SKM-1 (cell line): Measurements from ENCODE around the gene RIMS4.
"Not testable (repeated sequence)": the region's sequence is repeated elsewhere in the genome, so short reads cannot be mapped to it uniquely, and the experiment has no call there.

Experiments used
- DNase-seq: peaks from one replicate; lab custom pipeline; 2025; ENCODE audit not compliant: unreplicated experiment; lab: John Stamatoyannopoulos, UW

The RIMS4 gene

DNA sequence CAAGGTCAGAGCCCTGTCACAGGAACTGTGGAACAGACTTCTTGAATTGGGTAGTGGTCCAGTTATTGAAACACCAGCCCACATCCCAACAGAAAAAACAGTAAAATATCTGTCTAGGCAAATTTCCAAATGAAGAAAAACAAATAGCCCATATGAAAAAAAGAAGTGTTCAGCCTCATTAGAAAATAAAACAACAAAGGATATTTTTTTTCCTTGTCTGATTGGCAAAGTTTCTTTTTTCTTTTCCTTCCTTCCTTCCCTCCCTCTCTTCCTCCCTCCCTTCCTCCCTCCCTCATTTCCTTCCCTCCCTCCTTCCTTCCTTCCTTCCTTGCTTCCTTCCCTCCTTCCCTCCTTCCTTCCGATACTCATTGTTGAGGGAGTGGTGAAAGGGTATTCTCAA is 20.6 kb upstream of the RIMS4 start:
- DNase-seq, result no peak

DNA sequence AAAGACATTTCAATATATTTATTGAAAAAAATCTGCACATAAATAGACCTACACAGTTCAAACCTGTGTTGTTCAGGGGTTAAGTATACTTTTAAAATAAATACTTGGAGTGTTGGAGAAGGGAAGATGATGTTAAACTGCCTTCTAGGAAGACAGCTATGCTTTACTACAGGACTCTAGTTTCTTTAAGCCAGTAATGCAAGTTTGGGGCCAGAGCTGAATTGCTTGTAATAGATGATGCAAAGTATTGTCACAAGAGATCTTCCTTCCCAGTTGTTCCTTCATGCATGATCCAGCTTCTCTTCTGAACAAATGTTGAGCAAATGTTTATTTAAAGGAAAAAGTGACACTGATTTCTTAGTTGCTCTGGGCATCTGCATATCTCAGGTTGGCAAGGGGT is 20.2 kb upstream of the RIMS4 start:
- no peak for DNase-seq

DNA sequence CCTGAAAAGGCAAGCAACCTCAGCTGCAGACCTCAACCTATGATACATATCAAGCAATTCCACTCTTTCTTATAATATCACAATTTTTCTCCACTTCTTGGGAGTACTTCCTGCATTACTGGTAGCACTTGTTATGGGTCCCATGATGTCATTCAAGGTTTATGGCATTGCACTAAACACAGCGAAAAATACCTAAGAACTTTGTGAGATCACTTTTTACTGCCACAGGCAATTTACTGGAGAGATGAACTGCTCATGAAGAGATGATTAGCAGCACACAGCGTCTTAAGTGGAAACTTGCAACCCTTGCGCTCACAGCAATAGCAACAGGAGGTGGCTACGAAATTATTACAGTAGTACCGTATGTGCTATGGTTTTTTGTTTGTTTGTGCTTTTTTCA is 19.3 kb upstream of the RIMS4 start:
- no peak for DNase-seq

DNA sequence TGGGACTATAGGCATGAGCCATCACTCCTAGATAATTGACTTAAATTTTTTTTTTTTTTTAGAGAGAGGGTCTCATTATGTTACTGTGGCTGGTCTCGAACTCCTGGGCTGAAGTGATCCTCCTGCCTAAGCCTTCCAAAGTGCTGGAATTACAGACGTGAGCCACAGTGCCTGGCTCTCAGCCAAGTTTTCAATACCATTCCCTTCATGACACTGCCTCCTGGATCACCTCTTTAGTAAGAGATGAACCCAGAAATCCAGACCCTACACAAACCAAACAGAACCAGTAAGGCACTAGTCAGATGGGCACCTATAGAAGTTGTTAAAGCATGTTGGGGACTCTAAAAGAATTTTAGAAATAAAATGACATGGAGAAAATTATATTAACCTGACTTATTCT is 18.3 kb upstream of the RIMS4 start:
- DNase-seq, result no peak

DNA sequence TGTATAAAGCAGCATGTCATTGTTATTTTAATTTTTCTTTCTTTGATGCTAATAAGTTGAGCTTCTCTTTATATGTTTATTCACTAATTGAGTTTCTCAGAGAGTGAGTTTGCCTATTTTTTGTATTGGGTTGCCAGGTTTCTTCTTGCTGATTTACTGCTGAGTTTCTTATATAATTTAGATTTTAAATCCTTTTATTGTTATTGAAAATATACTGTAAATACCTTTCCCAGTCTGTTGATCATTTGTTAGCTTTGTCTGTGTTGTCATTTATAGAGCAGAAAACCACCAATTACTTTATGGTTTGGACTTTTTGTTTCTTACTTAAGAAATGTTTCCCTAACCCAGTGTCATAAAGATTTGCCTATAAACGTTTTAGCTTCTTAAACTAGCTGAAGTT is 17.1 kb upstream of the RIMS4 start:
- no peak for DNase-seq

- not testable (repeated sequence) for DNase-seq
These were observed 11.2 kb upstream of the RIMS4 start for GRCh38 chr20:44821576-44821975.

- no peak for DNase-seq
These were observed 9.6 kb upstream of the RIMS4 start for GRCh38 chr20:44819936-44820335.

DNA sequence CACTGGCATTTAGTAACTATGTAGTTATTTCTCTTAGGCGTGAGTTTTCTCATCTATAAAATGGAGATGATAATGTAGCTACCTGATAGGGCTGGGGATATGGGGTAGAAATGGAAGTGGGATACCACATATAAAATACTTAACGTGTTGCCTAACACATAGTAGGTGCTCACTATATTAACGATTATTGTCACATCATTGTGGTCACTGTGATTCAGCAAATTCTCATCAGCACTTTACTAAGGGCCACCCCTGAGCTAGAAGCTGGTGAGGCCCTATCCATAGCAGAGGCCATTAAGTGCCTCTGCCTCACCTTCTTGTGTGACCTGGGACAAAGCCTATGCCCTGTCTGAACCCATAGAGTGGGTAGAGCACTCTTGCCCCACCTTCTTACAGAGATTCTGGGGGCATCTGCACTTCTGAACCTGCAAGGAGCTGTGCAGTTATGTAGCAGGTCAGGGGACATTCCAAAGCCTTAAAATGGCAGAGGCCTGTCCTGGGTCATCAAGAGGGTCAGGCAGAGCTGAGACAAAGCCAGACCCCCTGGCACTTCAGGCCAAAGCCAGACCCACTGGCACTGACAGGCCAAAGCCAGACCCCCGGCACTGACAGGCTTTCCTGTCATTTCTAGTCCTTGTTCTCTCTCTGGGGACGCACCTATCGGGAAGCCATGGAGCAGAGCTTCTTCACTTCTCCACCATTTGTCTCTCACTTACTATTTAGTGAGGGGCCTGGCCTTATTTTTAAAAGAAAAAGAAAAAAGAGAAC is 7.0 kb upstream of the RIMS4 start:
- no peak for DNase-seq

GRCh38 chr20:44814937-44815336 is 4.6 kb upstream of the RIMS4 start:
- no peak for DNase-seq

GRCh38 chr20:44811150-44811685 is 872 bp upstream of the RIMS4 start:
- no peak for DNase-seq

DNA sequence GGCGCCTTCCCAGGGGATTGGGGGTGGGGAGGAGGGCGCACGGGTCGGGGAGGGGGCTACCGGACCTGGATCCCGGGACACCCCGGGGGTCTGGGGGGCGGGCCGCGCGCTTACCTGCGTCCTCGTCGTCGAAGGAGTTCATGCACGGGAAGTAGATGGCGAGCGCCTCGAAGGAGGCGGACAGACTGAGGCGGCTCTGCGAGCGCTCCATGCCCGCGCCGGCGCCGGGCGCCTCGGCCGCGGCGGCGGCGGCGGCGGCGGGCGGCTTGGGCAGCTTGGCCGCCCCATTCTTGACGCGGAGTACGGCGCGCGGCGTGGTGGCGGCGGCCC is 320 bp downstream of the RIMS4 start:
- DNase-seq, result no peak

GRCh38 chr20:44809380-44810060 is 826 bp downstream of the RIMS4 start:
- DNase-seq, result no peak

DNA sequence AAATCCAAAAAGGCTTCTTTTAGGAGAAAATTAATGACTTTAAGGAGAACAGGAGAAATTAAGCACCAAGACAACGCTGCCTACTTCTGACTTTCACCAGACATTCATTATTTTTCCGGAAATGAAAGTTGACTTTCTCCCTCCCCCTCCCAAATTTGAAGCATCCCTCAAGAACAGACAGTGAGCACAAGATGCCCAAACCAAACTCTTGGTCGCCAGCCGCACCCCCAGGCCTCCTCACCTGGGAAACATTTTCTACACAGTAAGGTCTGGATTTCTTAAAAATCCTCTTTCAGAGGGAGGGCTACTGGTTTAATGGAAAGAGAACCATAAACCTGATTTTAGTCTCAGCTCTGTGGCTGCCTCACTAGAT is 2.7 kb downstream of the RIMS4 start:
- no peak for DNase-seq

DNA sequence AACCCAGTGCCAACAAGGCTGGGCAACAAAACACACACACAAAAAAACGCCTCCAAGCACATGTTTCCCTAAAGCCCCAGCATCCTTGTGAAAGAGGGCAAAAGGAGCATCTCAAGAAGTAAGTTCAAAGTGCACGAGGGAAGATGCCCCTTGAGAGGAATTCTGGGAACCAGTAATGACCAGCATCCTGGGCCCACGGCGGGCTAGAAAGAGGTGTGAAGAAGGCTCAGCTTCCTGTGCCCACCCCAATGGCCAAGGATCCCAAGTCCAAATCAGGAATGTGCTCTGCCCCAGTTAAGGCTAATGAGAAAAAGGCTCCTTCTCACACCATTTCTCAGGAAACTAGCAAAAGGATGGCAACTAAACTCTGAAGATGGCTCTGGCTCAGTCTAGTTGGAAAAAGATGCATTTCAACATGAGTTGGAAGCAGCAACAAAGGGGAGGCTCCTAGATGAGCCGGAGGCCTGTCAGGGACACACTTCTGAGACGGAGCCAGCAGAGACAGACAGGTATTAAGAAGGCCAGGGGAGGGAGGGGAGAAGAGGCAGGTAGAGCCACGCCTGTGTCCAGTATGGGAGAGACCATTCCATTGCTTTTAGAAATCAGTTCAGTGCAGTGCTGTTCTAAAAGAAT is 3.2 kb downstream of the RIMS4 start:
- DNase-seq, result no peak

DNA sequence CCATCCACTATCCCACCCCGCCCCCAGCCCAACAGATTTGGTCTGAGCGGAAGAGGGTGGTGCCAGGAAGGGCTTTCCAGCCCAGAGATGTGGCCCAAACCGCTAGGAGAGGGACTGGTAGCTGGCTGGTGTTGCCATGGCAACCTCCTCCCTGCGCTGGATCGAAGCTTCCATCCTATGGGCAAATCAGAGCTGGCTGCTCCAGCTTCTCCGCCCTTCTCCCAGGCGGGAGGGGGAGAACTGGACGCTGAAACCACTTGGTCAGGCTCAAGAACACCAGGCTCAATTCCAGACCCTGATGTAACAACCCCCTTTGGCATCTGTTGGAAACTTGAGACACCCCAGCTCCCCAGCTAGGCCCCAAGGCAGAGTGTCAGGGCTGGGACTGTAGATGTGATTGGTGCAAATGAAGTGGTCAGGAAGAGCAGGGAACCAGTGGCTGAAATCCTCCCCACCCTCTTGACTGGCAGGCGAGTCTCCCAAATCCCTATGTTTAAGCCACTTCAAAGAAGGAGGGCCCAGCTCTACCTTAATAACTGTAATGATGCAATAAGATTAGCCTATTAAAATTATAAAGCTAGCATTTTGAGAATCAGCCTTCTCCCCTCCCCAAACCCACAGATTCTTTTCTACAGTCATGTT is 4.2 kb downstream of the RIMS4 start:
- DNase-seq, result no peak

GRCh38 chr20:44805335-44805978 is 4.9 kb downstream of the RIMS4 start:
- no peak for DNase-seq

DNA sequence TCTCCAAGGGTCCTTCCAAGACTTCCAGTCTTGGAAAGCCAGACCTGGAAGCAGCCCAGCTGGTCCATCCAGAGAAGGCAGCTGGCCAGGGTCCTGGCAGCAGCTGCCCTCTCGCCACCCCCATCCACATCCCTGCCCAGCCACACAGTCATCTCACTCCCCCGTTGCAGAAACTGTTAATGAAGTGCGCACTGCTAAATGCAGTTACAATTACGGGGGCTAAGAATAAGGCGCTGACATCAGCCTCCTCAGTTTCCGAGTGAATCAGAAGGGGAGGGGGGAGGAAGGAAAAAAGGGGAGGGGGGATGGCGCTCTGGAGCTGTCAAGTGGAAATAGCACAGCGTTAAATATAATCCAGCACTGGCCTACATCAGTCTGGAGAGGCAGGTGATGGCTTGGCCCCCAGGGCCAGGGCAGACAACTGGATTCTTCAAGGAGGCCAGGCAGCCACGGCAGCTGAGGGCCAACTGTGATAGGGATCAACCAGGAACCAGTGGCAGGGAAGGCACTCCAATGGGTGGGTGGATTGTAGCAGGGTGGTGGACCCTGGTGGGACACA is 6.9 kb downstream of the RIMS4 start:
- DNase-seq, result no peak

GRCh38 chr20:44802702-44803101 is 7.6 kb downstream of the RIMS4 start:
- DNase-seq, result no peak

DNA sequence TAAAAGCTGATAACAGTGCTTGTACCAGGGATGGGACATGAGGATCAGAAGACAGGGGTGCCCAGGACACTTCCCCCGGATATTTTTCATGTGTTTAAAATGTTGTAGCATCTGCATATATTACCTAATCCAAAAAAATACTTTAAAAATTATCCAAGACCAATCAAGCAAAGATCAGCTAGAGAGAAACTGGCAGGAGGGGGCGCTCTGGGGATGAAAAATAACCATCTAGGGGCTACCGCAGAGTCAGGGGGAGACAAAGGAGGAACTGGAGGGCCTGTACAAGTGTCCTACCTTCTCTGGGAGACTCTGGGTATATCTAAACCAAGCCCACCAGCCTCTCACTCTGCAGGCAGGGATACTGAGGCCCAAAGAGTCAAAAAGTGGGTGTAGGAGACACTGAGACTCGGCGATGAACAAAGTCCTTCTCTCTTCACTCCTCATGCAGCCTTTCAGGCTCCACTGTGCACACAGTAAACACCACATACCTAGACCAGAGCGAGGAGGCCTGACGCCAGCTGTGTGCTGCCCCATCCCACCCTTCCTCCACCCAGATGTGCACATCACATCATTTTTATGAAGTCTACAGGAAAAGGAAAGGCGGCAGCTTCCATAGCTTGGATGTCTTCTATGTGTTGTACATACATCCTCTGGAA is 9.8 kb downstream of the RIMS4 start:
- DNase-seq, result no peak

GRCh38 chr20:44799691-44800090 is 10.7 kb downstream of the RIMS4 start:
- no peak for DNase-seq
